Measurements from ENCODE around the gene CPNE4. TPM values are rescaled to one million over a fixed set of nuclear protein-coding genes. Genes with fewer than 3 reads are reported as not detected.
A peak's percentile ranks its signal among the peaks of the same experiment; 100 is the strongest.
"Not testable (repeated sequence)": the region's sequence is repeated elsewhere in the genome, so short reads cannot be mapped to it uniquely, and the experiment has no call there.

The CPNE4 gene
- total RNA-seq, 2 experiments from 2014 or later: not detected

- peak; percentile 31 for DNase-seq
- CTCF ChIA-PET: interaction anchor here (0.8 kb wide), 1 partner anchor 303 kb away, joined by 3 read pairs; no protein-coding TSS in a partner anchor
- Mint-ChIP-seq H3K27me3 (ENCODE audit: low read depth) (peaks cover 44% of the 10 kb centered on the region), H3K9me3 (no peaks in the 10 kb centered on the region), H3K27ac (no peak overlapping the region), H3K4me1 (ENCODE audit: low read depth) (no peaks in the 10 kb centered on the region), H3K36me3 (ENCODE audit: low read depth) (no peaks in the 10 kb centered on the region), H3K4me3 (no peak overlapping the region)
- intact Hi-C loops (cut with micrococcal nuclease): no loop called here
These were observed 507.9 kb downstream of the CPNE4 start for GRCh38 chr3:131526801-131527347.

- Mint-ChIP-seq H3K27me3 (ENCODE audit: low read depth) (peaks cover 9% of the 10 kb centered on the region), H3K4me3 (no peak overlapping the region), H3K36me3 (ENCODE audit: low read depth) (no peaks in the 10 kb centered on the region), H3K27ac (no peak overlapping the region), H3K9me3 (peaks cover 1% of the 10 kb centered on the region), H3K4me1 (ENCODE audit: low read depth) (no peaks in the 10 kb centered on the region)
- intact Hi-C loops (cut with micrococcal nuclease): no loop called here
- no peak for DNase-seq
- CTCF ChIA-PET: interaction anchor here (0.7 kb wide), 1 partner anchor 31 kb away, joined by 3 read pairs; no protein-coding TSS in a partner anchor
These were observed 516.1 kb downstream of the CPNE4 start for GRCh38 chr3:131518680-131519079.

- H3K36me3 Mint-ChIP-seq (ENCODE audit: low read depth): peaks cover 15% of the 10 kb centered on the region
- intact Hi-C loops (cut with micrococcal nuclease): loop anchor here (10.0 kb wide), 1 partner anchor 229 kb away; no protein-coding TSS in a partner anchor
- CTCF ChIA-PET: no interaction called here
- H3K4me3 Mint-ChIP-seq: no peak overlapping the region
- H3K4me1 Mint-ChIP-seq (ENCODE audit: low read depth): peaks cover 20% of the 10 kb centered on the region
- H3K9me3 Mint-ChIP-seq: no peaks in the 10 kb centered on the region
- no peak overlapping the region for H3K27ac Mint-ChIP-seq
- no peak for DNase-seq
- H3K27me3 Mint-ChIP-seq (ENCODE audit: low read depth): peaks cover 2% of the 10 kb centered on the region
These were observed 529.4 kb downstream of the CPNE4 start for GRCh38 chr3:131505421-131505820.

GRCh38 chr3:131503320-131503635 is 531.5 kb downstream of the CPNE4 start:
- Mint-ChIP-seq H3K9me3 (no peaks in the 10 kb centered on the region), H3K4me1 (ENCODE audit: low read depth) (peaks cover 33% of the 10 kb centered on the region), H3K4me3 (peak overlapping the region; percentile 91), H3K27me3 (ENCODE audit: low read depth) (no peaks in the 10 kb centered on the region), H3K27ac (peak overlapping the region; percentile 3), H3K36me3 (ENCODE audit: low read depth) (peaks cover 30% of the 10 kb centered on the region)
- no peak for DNase-seq
- CTCF ChIA-PET: no interaction called here
- intact Hi-C loops (cut with micrococcal nuclease): loop anchor here (1.0 to 10.0 kb wide), 7 partner anchors 122 to 1159 kb away; partner anchors contain the start of genes DNAJC13, NUDT16, PIK3R4 and UBA5

GRCh38 chr3:131502530-131503319 is 532.1 kb downstream of the CPNE4 start, which contains the start of gene MRPL3:
Gene MRPL3, minus strand, starts transcription at chr3:131502971. Its CDS starts 150 bp downstream, at chr3:131502821.
- intact Hi-C loops (cut with micrococcal nuclease): loop anchor here (1.0 to 10.0 kb wide), 8 partner anchors 121 to 1160 kb away; partner anchors contain the start of genes ASTE1, DNAJC13, NEK11 and NUDT16
- peak within 1 kb of the TSS; percentile 91 for H3K4me3 Mint-ChIP-seq
- no peaks in the 10 kb centered on the region for H3K27me3 Mint-ChIP-seq (ENCODE audit: low read depth)
- H3K27ac Mint-ChIP-seq: peak within 1 kb of the TSS; percentile 88
- H3K36me3 Mint-ChIP-seq (ENCODE audit: low read depth): peaks cover 34% of the 10 kb centered on the region
- CTCF ChIA-PET: interaction anchor here (0.5 kb wide), 1 partner anchor 527 kb away, joined by 4 read pairs; no protein-coding TSS in a partner anchor
- peaks cover 37% of the 10 kb centered on the region for H3K4me1 Mint-ChIP-seq (ENCODE audit: low read depth)
- H3K9me3 Mint-ChIP-seq: no peaks in the 10 kb centered on the region
- DNase-seq: peak; percentile 90

- DNase-seq: no peak
- Mint-ChIP-seq H3K27me3 (ENCODE audit: low read depth) (no peaks in the 10 kb centered on the region), H3K4me1 (ENCODE audit: low read depth) (peaks cover 37% of the 10 kb centered on the region), H3K4me3 (peak overlapping the region; percentile 91), H3K36me3 (ENCODE audit: low read depth) (peaks cover 37% of the 10 kb centered on the region), H3K27ac (peak overlapping the region; percentile 88), H3K9me3 (no peaks in the 10 kb centered on the region)
- CTCF ChIA-PET: interaction anchor here (0.5 kb wide), 1 partner anchor 528 kb away, joined by 4 read pairs; no protein-coding TSS in a partner anchor
- intact Hi-C loops (cut with micrococcal nuclease): loop anchor here (1.0 to 10.0 kb wide), 5 partner anchors 233 to 1160 kb away; partner anchors contain the start of genes ASTE1, NEK11, PIK3R4 and UBA5
These were observed 532.9 kb downstream of the CPNE4 start for GRCh38 chr3:131501949-131502348.

- intact Hi-C loops (cut with micrococcal nuclease): no loop called here
- no peak for DNase-seq
- H3K27me3 Mint-ChIP-seq (ENCODE audit: low read depth): no peaks in the 10 kb centered on the region
- CTCF ChIA-PET: no interaction called here
- no peak overlapping the region for H3K4me3 Mint-ChIP-seq
- H3K36me3 Mint-ChIP-seq (ENCODE audit: low read depth): peaks cover 46% of the 10 kb centered on the region
- peaks cover 26% of the 10 kb centered on the region for H3K4me1 Mint-ChIP-seq (ENCODE audit: low read depth)
- H3K9me3 Mint-ChIP-seq: no peaks in the 10 kb centered on the region
- no peak overlapping the region for H3K27ac Mint-ChIP-seq
These were observed 540.1 kb downstream of the CPNE4 start for GRCh38 chr3:131494706-131495105.

- Mint-ChIP-seq H3K27me3 (ENCODE audit: low read depth) (no peaks in the 10 kb centered on the region), H3K27ac (no peak overlapping the region), H3K4me3 (no peak overlapping the region), H3K9me3 (no peaks in the 10 kb centered on the region), H3K4me1 (ENCODE audit: low read depth) (peaks cover 16% of the 10 kb centered on the region), H3K36me3 (ENCODE audit: low read depth) (peaks cover 37% of the 10 kb centered on the region)
- CTCF ChIA-PET: interaction anchor here (0.6 kb wide), 1 partner anchor 108 kb away, joined by 4 read pairs; no protein-coding TSS in a partner anchor
- intact Hi-C loops (cut with micrococcal nuclease): no loop called here
- DNase-seq: no peak
These were observed 543.0 kb downstream of the CPNE4 start for GRCh38 chr3:131491775-131492174.

GRCh38 chr3:131491084-131491483 is 543.7 kb downstream of the CPNE4 start:
- H3K9me3 Mint-ChIP-seq: no peaks in the 10 kb centered on the region
- intact Hi-C loops (cut with micrococcal nuclease): no loop called here
- CTCF ChIA-PET: no interaction called here

GRCh38 chr3:131486545-131486944 is 548.3 kb downstream of the CPNE4 start:
- H3K27ac Mint-ChIP-seq; intact Hi-C loops (cut with micrococcal nuclease); H3K4me3 Mint-ChIP-seq; CTCF ChIA-PET; DNase-seq; H3K9me3 Mint-ChIP-seq; H3K27me3 Mint-ChIP-seq (ENCODE audit: low read depth): not testable (repeated sequence)
- H3K4me1 Mint-ChIP-seq (ENCODE audit: low read depth): peaks cover 16% of the 10 kb centered on the region
- peaks cover 32% of the 10 kb centered on the region for H3K36me3 Mint-ChIP-seq (ENCODE audit: low read depth)

More at GRCh38 chr3:131491084-131491483, 543.7 kb downstream of the CPNE4 start:
- no peak overlapping the region for H3K4me3 Mint-ChIP-seq
- H3K27me3 Mint-ChIP-seq (ENCODE audit: low read depth): no peaks in the 10 kb centered on the region
- H3K36me3 Mint-ChIP-seq (ENCODE audit: low read depth): peaks cover 37% of the 10 kb centered on the region
- peaks cover 17% of the 10 kb centered on the region for H3K4me1 Mint-ChIP-seq (ENCODE audit: low read depth)
- DNase-seq: no peak
- H3K27ac Mint-ChIP-seq: no peak overlapping the region

- Mint-ChIP-seq H3K27ac (no peak overlapping the region), H3K4me1 (ENCODE audit: low read depth) (peaks cover 16% of the 10 kb centered on the region), H3K36me3 (ENCODE audit: low read depth) (peaks cover 33% of the 10 kb centered on the region), H3K9me3 (no peaks in the 10 kb centered on the region), H3K4me3 (no peak overlapping the region), H3K27me3 (ENCODE audit: low read depth) (no peaks in the 10 kb centered on the region)
- CTCF ChIA-PET: interaction anchor here (0.6 to 0.7 kb wide), 2 partner anchors 407 to 448 kb away, joined by 3 read pairs; no protein-coding TSS in a partner anchor
- DNase-seq: no peak
- intact Hi-C loops (cut with micrococcal nuclease): no loop called here
These were observed 549.7 kb downstream of the CPNE4 start for GRCh38 chr3:131485119-131485518.

- H3K36me3 Mint-ChIP-seq (ENCODE audit: low read depth): peaks cover 35% of the 10 kb centered on the region
- CTCF ChIA-PET: no interaction called here
- no peak for DNase-seq
- intact Hi-C loops (cut with micrococcal nuclease): no loop called here
- H3K27me3 Mint-ChIP-seq (ENCODE audit: low read depth): no peaks in the 10 kb centered on the region
- no peak overlapping the region for H3K4me3 Mint-ChIP-seq
- H3K9me3 Mint-ChIP-seq: no peaks in the 10 kb centered on the region
- H3K4me1 Mint-ChIP-seq (ENCODE audit: low read depth): peaks cover 16% of the 10 kb centered on the region
- no peak overlapping the region for H3K27ac Mint-ChIP-seq
These were observed 550.2 kb downstream of the CPNE4 start for GRCh38 chr3:131484496-131485111.
